Neuronal stem cell (in vitro differentiated cells): ENCODE measurements around the gene UMODL1.

Experiments
- DNase-seq: peaks from one replicate; pipeline ENCODE4 v3.0.0-alpha.2; 2013; ENCODE audit warnings: low spot score
- H2AFZ ChIP-seq: one replicate; pipeline ENCODE4 v1.6.1; 2013; ENCODE audit warnings: mild to moderate bottlenecking, low read length, inconsistent platforms
- H2AK5ac ChIP-seq: 2 replicates; pipeline ENCODE4 v1.6.1; 2013; ENCODE audit warnings: low read depth, mild to moderate bottlenecking, inconsistent platforms, low read length, moderate library complexity, mixed read lengths
- H2BK120ac ChIP-seq: 2 replicates; pipeline ENCODE4 v1.6.1; 2013; ENCODE audit warnings: low read depth, mild to moderate bottlenecking, inconsistent platforms, low read length, moderate library complexity, mixed read lengths
- H2BK12ac ChIP-seq: one replicate; pipeline ENCODE4 v1.6.1; 2013; ENCODE audit warnings: low read length, inconsistent platforms
- H2BK15ac ChIP-seq: 2 replicates; pipeline ENCODE4 v1.6.1; 2013; ENCODE audit warnings: mild to moderate bottlenecking, low read length, inconsistent platforms, mixed read lengths
- H2BK5ac ChIP-seq: one replicate; pipeline ENCODE4 v1.6.1; 2013; ENCODE audit warnings: inconsistent platforms, mild to moderate bottlenecking, low read length, moderate library complexity
- H3K14ac ChIP-seq: one replicate; pipeline ENCODE4 v1.6.1; 2013; ENCODE audit warnings: low read length, inconsistent platforms
- H3K18ac ChIP-seq: 2 replicates; pipeline ENCODE4 v1.6.1; 2013; ENCODE audit warnings: low read length, inconsistent platforms
- H3K23ac ChIP-seq: 2 replicates; pipeline ENCODE4 v1.6.1; 2013; ENCODE audit warnings: low read depth, mild to moderate bottlenecking, mixed read lengths, low read length, inconsistent platforms; ENCODE audit not compliant: poor library complexity
- H3K27ac ChIP-seq: replicated peaks from 3 replicates; pipeline ENCODE4 v1.5.1; 2013; ENCODE audit warnings: low read length, inconsistent platforms
- H3K27me3 ChIP-seq, 3 experiments: 2 replicates each; pipeline ENCODE4 v1.6.1; 2013; ENCODE audit warnings: low read length in 3 of 3, mild to moderate bottlenecking in 2 of 3, inconsistent platforms in 1 of 3, low read depth in 1 of 3, mixed read lengths in 1 of 3, moderate library complexity in 1 of 3; ENCODE audit not compliant: control insufficient read depth in 3 of 3, insufficient read depth in 3 of 3
- H3K36me3 ChIP-seq, 2 donors: replicated peaks in 1 of 2; 2 replicates each; pipeline ENCODE4 v1.6.1; 2013; ENCODE audit warnings: low read length in 2 of 2; ENCODE audit not compliant: control insufficient read depth in 2 of 2, insufficient read depth in 2 of 2
- H3K4ac ChIP-seq: 2 replicates; pipeline ENCODE4 v1.6.1; 2013; ENCODE audit warnings: inconsistent platforms, mild to moderate bottlenecking, low read length, moderate library complexity
- H3K4me1 ChIP-seq, 2 donors: 1 replicate in 1 of 2; 2 replicates in 1 of 2; pipeline ENCODE4 v1.6.1; 2013; ENCODE audit warnings: low read length in 2 of 2, low read depth in 1 of 2; ENCODE audit not compliant: control insufficient read depth in 2 of 2, insufficient read depth in 1 of 2
- H3K4me2 ChIP-seq: one replicate; pipeline ENCODE4 v1.6.1; 2013; ENCODE audit warnings: mild to moderate bottlenecking, low read length, inconsistent platforms; ENCODE audit not compliant: insufficient read depth, poor library complexity, severe bottlenecking
- H3K4me3 ChIP-seq, 2 donors: 2 replicates each; pipeline ENCODE4 v1.5.1; 2013; ENCODE audit warnings: low read length in 2 of 2, mild to moderate bottlenecking in 2 of 2, inconsistent platforms in 1 of 2, moderate library complexity in 1 of 2
- H3K79me1 ChIP-seq: one replicate; pipeline ENCODE4 v1.6.1; 2013; ENCODE audit warnings: low read depth, mild to moderate bottlenecking, inconsistent platforms, low read length, moderate library complexity
- H3K9ac ChIP-seq: one replicate; pipeline ENCODE4 v1.6.1; 2013; ENCODE audit warnings: mild to moderate bottlenecking, low read depth, low read length, inconsistent platforms; ENCODE audit not compliant: poor library complexity
- H3K9me3 ChIP-seq, 2 donors: replicated peaks in 1 of 2; 2 replicates each; pipeline versions ENCODE3 to v1.6.1; 2013; ENCODE audit warnings: low read length in 2 of 2, mild to moderate bottlenecking in 2 of 2, inconsistent platforms in 1 of 2, low read depth in 1 of 2, mixed read lengths in 1 of 2, moderate library complexity in 1 of 2; ENCODE audit not compliant: control insufficient read depth in 2 of 2, insufficient read depth in 1 of 2
- H4K8ac ChIP-seq: one replicate; pipeline ENCODE4 v1.6.1; 2013; ENCODE audit warnings: low read depth, mild to moderate bottlenecking, inconsistent platforms, low read length, moderate library complexity
- H4K91ac ChIP-seq: one replicate; pipeline ENCODE4 v1.6.1; 2013; ENCODE audit warnings: low read length, low read depth, mild to moderate bottlenecking, inconsistent platforms; ENCODE audit not compliant: poor library complexity
- WGBS, 2 donors: extraction: QIAGEN DNeasy Blood & Tissue Kit; methylation state at CpG; one replicate each; pipeline ENCODE4 v1.1.7; 2013; ENCODE audit warnings: missing lambda C conversion rate in 2 of 2, mixed read lengths in 1 of 2; ENCODE audit not compliant: insufficient read length in 2 of 2, insufficient replicate concordance in 1 of 2; ENCODE audit errors: extremely low coverage in 2 of 2; 5-methylcytosine and 5-hydroxymethylcytosine counted together

UMODL1 gene

GRCh38 chr21:42145569-42146272, 74.6 kb downstream of the UMODL1 start:
- DNase-seq, result peak; percentile 68
- H3K27me3 ChIP-seq, result peaks cover 0 to 10% (median 0%) of the 10 kb centered on the region in 3 experiments

DNA sequence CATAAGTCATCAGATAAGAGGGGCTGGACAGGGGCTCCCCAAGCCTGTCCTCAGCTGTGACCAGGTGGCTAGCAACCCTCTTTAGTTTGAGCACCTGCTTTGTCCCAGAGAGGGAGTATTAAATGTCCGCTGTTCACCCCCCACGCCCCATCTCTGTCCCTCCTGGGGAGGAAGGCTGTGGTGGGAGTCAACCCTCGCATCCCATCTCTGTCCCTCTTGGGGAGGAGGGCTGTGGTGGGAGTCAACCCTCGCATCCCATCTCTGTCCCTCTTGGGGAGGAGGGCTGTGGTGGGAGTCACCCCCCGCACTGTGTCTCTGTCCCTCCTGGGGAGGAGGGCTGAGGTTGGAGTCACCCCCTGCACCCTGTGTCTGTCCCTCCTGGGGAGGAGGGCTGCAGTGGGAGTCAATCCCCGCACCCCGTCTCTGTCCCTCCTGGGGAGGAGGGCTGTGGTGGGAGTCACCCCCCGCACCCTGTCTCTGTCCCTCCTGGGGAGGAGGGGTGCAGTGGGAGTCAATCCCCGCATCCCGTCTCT, 75.2 kb downstream of the UMODL1 start:
- Histone ChIP-seq H3K14ac (no peak overlapping the region), H2BK15ac (peak overlapping the region; percentile 76), H4K8ac (no peak overlapping the region), H3K4me3 (no peak overlapping the region), H3K9me3 (no peaks in the 10 kb centered on the region), H2AFZ (no peak overlapping the region), H2BK12ac (no peak overlapping the region), H3K4me2 (no peak overlapping the region), H3K27me3 (peaks cover 0 to 14% (median 0%) of the 10 kb centered on the region in 3 experiments), H2AK5ac (peak overlapping the region; percentile 90), H2BK5ac (peak overlapping the region; percentile 4), H3K23ac (no peak overlapping the region), H3K18ac (peak overlapping the region; percentile 52), H2BK120ac (no peak overlapping the region), H3K9ac (no peak overlapping the region), H3K79me1 (no peaks in the 10 kb centered on the region), H3K4me1 (peaks cover 3% of the 10 kb centered on the region in 2 donors), H3K36me3 (no peaks in the 10 kb centered on the region), H3K27ac (no peak overlapping the region), H3K4ac (no peak overlapping the region), H4K91ac (no peak overlapping the region)
- DNase-seq, result no peak
- no CpG with 5 or more reads among the region's 10 CpGs for WGBS, 2 donors

More at GRCh38 chr21:42145569-42146272, 74.6 kb downstream of the UMODL1 start:
- Histone ChIP-seq H2BK5ac (peak overlapping the region; percentile 4), H4K91ac (no peak overlapping the region), H4K8ac (no peak overlapping the region), H2BK120ac (no peak overlapping the region), H2BK15ac (peak overlapping the region; percentile 43), H3K27ac (no peak overlapping the region), H3K23ac (peak overlapping the region; percentile 49), H2BK12ac (no peak overlapping the region), H3K14ac (peak overlapping the region; percentile 40), H3K4me3 (no peak overlapping the region), H3K18ac (peak overlapping the region; percentile 88), H3K9ac (no peak overlapping the region), H3K4me1 (peaks cover 3% of the 10 kb centered on the region in 2 donors), H3K4ac (peak overlapping the region; percentile 87), H2AFZ (peak overlapping the region; percentile 27), H3K79me1 (no peaks in the 10 kb centered on the region), H3K36me3 (no peaks in the 10 kb centered on the region), H2AK5ac (peak overlapping the region; percentile 88), H3K9me3 (no peaks in the 10 kb centered on the region), H3K4me2 (no peak overlapping the region)
- no CpG with 5 or more reads among the region's 15 CpGs for WGBS, 2 donors

- no peak overlapping the region for H3K14ac ChIP-seq
- peak overlapping the region; percentile 90 for H2AK5ac ChIP-seq
- no peak overlapping the region for H4K8ac ChIP-seq
- no peaks in the 10 kb centered on the region for H3K9me3 ChIP-seq
- peak overlapping the region; percentile 76 for H2BK15ac ChIP-seq
- no peaks in the 10 kb centered on the region for H3K36me3 ChIP-seq
- H3K79me1 ChIP-seq, result no peaks in the 10 kb centered on the region
- DNase-seq, result no peak
- peaks cover 0 to 14% (median 0%) of the 10 kb centered on the region in 3 experiments for H3K27me3 ChIP-seq
- no peak overlapping the region for H3K27ac ChIP-seq
- H3K4ac ChIP-seq, result no peak overlapping the region
- peaks cover 3% of the 10 kb centered on the region in 2 donors for H3K4me1 ChIP-seq
- no peak overlapping the region for H3K4me2 ChIP-seq
- no peak overlapping the region for H3K4me3 ChIP-seq
- H3K9ac ChIP-seq, result no peak overlapping the region
- H3K23ac ChIP-seq, result no peak overlapping the region
- no peak overlapping the region for H4K91ac ChIP-seq
- no peak overlapping the region for H2BK120ac ChIP-seq
- peak overlapping the region; percentile 60 for H2BK12ac ChIP-seq
- WGBS, 2 donors, result no CpG with 5 or more reads among the region's 19 CpGs
- H2BK5ac ChIP-seq, result no peak overlapping the region
- no peak overlapping the region for H2AFZ ChIP-seq
- peak overlapping the region; percentile 77 for H3K18ac ChIP-seq
Observed at GRCh38 chr21:42146821-42147220, 75.7 kb downstream of the UMODL1 start.

GRCh38 chr21:42147386-42148020, 76.4 kb downstream of the UMODL1 start:
- peaks cover 0 to 14% (median 0%) of the 10 kb centered on the region in 3 experiments for H3K27me3 ChIP-seq
- H3K9ac ChIP-seq, result no peak overlapping the region
- no peak overlapping the region for H3K4me2 ChIP-seq
- H2AFZ ChIP-seq, result no peak overlapping the region
- WGBS, 2 donors, result no CpG with 5 or more reads among the region's 13 CpGs
- H3K79me1 ChIP-seq, result no peaks in the 10 kb centered on the region
- peak overlapping the region; percentile 85 for H2BK12ac ChIP-seq
- H2BK120ac ChIP-seq, result no peak overlapping the region
- no peak overlapping the region for H3K27ac ChIP-seq
- H3K4ac ChIP-seq, result no peak overlapping the region
- DNase-seq, result no peak
- peak overlapping the region; percentile 32 for H3K14ac ChIP-seq
- H2AK5ac ChIP-seq, result peak overlapping the region; percentile 57
- H3K9me3 ChIP-seq, result no peaks in the 10 kb centered on the region
- peaks cover 3% of the 10 kb centered on the region in 2 donors for H3K4me1 ChIP-seq
- H2BK5ac ChIP-seq, result no peak overlapping the region
- peak overlapping the region; percentile 58 for H3K23ac ChIP-seq
- H2BK15ac ChIP-seq, result peak overlapping the region; percentile 76
- no peaks in the 10 kb centered on the region for H3K36me3 ChIP-seq
- peak overlapping the region; percentile 48 for H3K18ac ChIP-seq
- H4K8ac ChIP-seq, result no peak overlapping the region
- H3K4me3 ChIP-seq, result no peak overlapping the region
- no peak overlapping the region for H4K91ac ChIP-seq
